Stimulated activated CD8-positive, alpha-beta memory T cell treated with anti-CD3 and anti-CD28 coated beads, Interleukin-12 subunit alpha, Interleukin-12 subunit beta, amount 100 ng/mL, for 24 hours (primary cell): ENCODE measurements around the gene CHCHD5.

Source experiments
- DNase-seq: peaks from one replicate; pipeline ENCODE4 v3.0.0-alpha.2; 2020; ENCODE audit errors: extremely low read depth

Gene CHCHD5

DNA sequence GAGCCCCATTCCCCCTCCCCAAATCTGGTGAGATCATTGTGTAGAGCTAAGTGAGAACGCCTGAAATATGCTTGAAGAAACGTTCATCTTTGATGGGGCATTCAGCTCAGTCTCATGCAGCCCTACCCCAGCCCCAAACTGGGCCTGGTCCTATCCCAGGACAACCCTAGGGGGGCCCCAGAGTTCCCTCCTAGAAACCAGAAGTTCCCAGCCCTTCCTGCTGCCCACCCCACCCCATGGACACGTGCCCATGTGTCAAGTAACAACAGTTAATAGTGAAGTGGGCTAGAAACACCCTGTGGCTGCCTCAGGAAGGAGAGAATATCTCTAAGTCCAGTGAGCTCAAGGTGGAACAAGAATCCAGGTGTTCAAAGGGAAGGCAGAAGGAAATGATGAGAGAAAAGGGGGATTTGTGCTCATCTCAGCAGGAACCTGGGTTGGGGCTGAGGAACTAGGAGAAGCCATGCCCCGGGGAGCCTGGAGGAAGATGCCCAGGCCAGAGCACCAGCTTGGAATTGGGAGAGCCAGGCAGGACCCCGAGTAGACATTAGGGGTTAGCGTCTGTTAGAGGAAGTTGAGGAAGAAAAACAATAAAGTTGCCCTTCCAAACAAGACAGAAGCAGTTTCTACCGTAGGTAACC, 41.2 kb downstream of the CHCHD5 start:
- no peak for DNase-seq

GRCh38 chr2:112626604-112627059, 42.2 kb downstream of the CHCHD5 start:
- DNase-seq, result no peak

- DNase-seq, result no peak
These were observed 42.9 kb downstream of the CHCHD5 start for GRCh38 chr2:112627060-112628040.

- DNase-seq, result no peak
These were observed 44.8 kb downstream of the CHCHD5 start for GRCh38 chr2:112629224-112629623.

- no peak for DNase-seq
These were observed 45.4 kb downstream of the CHCHD5 start for GRCh38 chr2:112629823-112630222.

- no peak for DNase-seq
These were observed 45.9 kb downstream of the CHCHD5 start for GRCh38 chr2:112630268-112630667.

- DNase-seq, result no peak
These were observed 49.3 kb downstream of the CHCHD5 start for GRCh38 chr2:112633708-112634107.

DNA sequence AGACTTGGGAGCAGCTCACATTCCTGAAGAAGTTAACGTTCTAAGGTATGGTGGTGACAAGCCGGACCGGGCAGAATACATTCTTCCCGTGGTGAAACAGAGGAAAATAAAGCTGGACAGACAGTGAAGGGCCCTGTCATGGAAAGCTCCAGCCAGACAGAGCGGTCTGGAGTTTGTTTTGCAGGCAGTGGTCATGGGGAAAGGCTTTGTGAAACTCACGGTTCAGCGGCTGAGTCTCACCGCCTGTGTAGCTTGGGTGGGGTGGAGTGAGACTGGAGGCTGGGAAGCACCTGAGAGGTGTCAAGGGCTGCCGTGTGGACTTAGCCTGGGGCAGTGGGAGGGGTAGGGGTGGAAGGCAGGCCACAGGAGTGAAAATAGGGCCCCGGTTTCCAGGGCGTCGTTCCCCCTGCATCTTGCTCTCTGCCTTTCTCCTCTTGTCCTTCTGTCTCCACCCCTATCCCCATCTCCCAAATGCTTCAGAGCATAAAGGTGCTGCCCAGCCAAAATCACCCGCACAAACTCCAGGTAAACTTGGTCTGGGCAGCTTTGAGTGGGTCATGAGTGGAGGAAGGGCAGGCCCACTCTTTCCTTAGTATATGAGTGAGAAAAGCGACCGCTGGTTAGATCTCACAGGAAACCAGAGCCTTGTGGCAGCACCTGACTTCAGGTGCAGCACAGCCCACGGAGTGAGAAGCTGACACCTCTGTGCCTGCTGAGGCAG, 49.9 kb downstream of the CHCHD5 start:
- DNase-seq, result no peak

GRCh38 chr2:112634874-112635157, 50.4 kb downstream of the CHCHD5 start:
- DNase-seq, result no peak

DNA sequence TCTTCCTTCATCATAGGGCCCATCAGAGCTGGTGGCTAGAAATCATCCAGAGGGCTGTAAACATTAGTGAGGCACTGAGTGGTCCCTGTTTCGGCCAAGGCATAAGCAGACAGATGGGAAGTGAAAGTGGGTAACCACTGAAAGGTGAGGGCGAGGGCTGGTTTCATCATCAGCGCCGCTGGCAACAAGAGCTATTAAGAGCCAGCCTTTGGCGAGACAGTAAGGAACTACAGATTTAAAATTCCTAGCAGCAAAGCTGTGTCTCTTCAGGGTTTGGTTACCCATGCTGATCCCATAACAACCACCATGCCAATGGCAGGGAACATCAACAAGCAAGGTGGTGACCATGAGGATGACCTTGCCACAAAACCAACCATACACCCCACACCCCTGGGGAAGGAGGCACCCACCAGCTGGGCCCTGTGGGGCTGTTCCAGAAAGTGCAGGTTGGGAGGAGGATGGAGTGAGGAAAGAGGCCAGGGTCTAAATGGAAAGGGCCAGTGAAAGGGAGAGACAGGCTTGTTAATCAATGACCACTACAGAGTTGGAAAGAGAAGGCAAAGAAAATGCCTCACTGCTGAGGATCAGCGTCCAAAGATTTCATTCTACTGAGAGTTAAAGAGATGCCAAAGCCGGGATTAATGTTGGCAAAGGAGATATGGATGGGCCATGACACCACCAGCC, 52.3 kb downstream of the CHCHD5 start:
- no peak for DNase-seq

GRCh38 chr2:112637289-112637660, 52.9 kb downstream of the CHCHD5 start:
- no peak for DNase-seq
